ENCODE results near the gene LARP4B.

LARP4B gene

DNA sequence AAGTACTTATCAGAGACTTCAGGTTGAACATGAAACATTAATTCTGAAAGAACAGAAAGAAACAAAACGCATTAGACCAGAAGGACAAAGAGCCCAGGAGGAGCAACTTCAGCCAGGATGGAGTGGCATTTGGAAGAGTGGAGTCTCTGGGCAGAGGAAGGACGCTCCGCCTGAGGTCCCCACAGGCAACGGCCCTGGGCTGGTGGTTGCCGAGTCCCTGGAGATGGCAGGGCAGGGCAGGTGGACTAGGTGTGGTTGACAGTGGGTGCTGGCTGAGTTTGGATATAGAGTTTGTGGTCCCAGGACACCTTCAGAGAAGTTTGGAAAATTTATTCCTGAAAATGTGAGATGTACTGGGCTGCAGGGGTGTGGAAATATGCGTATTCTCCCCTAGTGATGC, 27.4 kb upstream of the LARP4B start:
- H3K4me3 ChIP-seq (replicated peaks in 1 of 2; ENCODE audit: low read depth in 2 of 2, low read length in 2 of 2) = no peak overlapping the region
- TF ChIP-seq, protein P1, sequence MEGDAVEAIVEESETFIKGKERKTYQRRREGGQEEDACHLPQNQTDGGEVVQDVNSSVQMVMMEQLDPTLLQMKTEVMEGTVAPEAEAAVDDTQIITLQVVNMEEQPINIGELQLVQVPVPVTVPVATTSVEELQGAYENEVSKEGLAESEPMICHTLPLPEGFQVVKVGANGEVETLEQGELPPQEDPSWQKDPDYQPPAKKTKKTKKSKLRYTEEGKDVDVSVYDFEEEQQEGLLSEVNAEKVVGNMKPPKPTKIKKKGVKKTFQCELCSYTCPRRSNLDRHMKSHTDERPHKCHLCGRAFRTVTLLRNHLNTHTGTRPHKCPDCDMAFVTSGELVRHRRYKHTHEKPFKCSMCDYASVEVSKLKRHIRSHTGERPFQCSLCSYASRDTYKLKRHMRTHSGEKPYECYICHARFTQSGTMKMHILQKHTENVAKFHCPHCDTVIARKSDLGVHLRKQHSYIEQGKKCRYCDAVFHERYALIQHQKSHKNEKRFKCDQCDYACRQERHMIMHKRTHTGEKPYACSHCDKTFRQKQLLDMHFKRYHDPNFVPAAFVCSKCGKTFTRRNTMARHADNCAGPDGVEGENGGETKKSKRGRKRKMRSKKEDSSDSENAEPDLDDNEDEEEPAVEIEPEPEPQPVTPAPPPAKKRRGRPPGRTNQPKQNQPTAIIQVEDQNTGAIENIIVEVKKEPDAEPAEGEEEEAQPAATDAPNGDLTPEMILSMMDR (IDR thresholded peaks at IDR 0.05; ENCODE audit: low read depth, low read length) = no peak
- no peak for DNase-seq (ENCODE audit: low read depth in 2 of 2)

DNA sequence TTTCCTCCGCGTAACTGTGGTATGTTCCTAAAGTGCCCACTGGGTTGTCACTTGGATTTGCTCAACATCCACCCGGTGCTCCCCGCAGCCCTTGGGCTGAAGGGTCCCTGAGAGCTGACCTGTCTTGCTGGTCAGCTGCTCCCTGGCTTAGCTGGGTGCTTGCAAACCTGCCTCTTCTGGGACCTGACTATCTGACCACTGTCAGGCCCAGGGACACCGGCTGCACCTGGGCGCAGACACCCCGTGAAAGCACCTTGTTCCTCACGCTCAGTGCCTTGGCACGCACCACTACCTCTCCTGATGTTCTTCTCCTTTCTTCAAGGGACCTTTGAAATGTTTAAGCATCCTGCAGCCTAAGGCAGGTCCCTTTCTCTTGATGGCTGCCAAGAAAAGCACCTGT, 26.6 kb upstream of the LARP4B start:
- TF ChIP-seq, protein P1 (IDR thresholded peaks at IDR 0.05; ENCODE audit: low read depth, low read length) = no peak
- DNase-seq (ENCODE audit: low read depth in 2 of 2) = no peak
- no peak overlapping the region for H3K4me3 ChIP-seq (replicated peaks in 1 of 2; ENCODE audit: low read depth in 2 of 2, low read length in 2 of 2)

DNA sequence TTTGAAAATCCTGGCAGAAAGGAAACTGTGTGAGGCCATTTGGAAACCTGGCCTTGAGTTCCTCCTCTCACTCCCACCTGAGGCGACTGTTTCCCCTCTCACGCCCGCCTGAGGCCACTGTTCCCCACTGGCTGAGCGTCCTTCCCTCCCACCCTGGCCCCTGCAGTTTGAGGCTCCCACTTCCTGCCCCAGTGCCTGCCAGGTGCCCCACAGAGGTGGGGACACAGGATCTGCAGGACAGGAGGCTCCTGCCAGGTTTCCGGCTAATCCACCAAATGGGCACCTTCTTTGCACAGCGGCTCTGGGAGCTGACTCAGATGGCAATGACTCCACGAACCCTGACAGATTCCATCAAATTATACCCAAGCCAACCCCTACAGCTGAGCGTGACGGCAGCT, 24.3 kb upstream of the LARP4B start:
- H3K4me3 ChIP-seq (replicated peaks in 1 of 2; ENCODE audit: low read depth in 2 of 2, low read length in 2 of 2) = no peak overlapping the region
- DNase-seq (ENCODE audit: low read depth in 2 of 2) = no peak
- TF ChIP-seq, protein P1 (IDR thresholded peaks at IDR 0.05; ENCODE audit: low read depth, low read length) = no peak

DNA sequence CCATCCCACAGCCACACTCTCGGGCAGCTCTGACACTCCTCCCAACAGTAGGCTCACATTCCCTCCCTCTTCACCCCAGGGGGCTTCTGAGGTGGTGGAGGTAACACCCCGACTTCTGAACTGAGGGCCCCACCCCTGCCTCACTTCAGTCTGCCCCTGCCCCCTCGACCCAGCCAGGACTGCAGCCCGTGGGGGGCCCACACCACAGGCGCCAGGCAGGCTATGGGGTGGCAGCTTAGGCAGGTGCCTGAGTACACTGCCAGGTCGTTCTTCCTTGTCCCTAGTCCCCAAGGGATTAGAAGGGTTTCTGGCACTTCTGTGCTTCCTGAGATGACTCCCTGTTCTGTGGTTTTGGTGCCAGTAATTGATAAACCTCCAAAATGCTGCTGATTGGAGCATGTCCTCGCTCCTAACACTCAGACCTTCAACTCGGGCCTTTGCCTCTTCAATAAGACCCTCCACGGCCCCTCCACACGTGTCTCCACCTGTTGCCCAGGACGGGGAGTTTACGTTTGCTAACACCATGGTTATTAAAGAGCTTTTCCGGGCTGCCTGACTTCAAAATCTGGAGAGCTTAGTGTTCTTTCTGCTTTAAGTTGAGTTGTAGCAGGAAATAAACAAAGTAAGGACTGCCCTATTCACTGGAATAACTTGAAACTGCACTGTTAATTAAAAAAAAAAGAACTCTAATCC, 23.8 kb upstream of the LARP4B start:
- DNase-seq (ENCODE audit: low read depth in 2 of 2) = no peak
- H3K4me3 ChIP-seq (replicated peaks in 1 of 2; ENCODE audit: low read depth in 2 of 2, low read length in 2 of 2) = no peak overlapping the region
- TF ChIP-seq, protein P1 (IDR thresholded peaks at IDR 0.05; ENCODE audit: low read depth, low read length) = no peak

DNA sequence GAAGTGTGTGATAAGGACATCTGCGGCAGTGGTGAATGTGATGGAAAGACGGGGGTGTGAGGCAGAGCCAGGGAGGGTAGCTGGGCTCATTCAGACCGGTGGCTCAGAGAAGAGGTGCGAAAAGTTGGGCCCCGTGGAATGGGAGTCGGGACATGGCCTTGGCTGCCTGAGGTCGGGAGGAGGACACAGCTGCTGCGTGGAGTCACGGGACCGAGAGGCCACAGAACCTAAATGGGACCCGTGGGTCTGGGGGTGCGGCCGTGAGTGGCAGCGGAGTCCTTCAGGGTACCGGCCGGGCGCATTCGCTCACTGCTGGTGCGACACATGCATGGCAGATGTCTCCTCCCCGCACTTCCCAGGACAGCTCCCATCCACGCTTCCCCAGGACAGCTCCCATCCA, 22.9 kb upstream of the LARP4B start:
- TF ChIP-seq, protein P1 (IDR thresholded peaks at IDR 0.05; ENCODE audit: low read depth, low read length) = no peak

DNA sequence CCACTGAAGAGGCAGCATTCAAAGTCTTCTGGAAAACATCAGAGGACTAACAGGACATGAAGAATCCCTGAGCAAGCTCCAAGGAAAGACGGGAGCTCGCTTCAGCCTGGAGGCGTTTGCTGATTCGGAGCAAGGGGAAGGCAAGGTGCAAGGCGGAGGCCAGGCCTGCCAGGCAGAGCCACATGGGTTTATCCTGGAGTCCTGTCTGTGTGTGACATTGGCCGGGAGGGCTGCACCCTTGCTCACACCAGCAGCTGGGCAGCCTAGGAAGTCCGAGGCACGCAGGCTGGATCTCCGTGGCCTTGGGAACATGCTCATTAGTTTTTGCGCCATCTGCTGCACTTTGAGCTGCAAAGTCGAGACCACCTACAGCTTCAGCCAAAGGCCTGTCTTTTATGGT, 22.3 kb upstream of the LARP4B start:
- no peak for DNase-seq (ENCODE audit: low read depth in 2 of 2)
- H3K4me3 ChIP-seq (replicated peaks in 1 of 2; ENCODE audit: low read depth in 2 of 2, low read length in 2 of 2) = no peak overlapping the region
- TF ChIP-seq, protein P1 (IDR thresholded peaks at IDR 0.05; ENCODE audit: low read depth, low read length) = no peak

More for the DNA sequence above, 22.9 kb upstream of the LARP4B start:
- H3K4me3 ChIP-seq (replicated peaks in 1 of 2; ENCODE audit: low read depth in 2 of 2, low read length in 2 of 2) = no peak overlapping the region
- no peak for DNase-seq (ENCODE audit: low read depth in 2 of 2)

DNA sequence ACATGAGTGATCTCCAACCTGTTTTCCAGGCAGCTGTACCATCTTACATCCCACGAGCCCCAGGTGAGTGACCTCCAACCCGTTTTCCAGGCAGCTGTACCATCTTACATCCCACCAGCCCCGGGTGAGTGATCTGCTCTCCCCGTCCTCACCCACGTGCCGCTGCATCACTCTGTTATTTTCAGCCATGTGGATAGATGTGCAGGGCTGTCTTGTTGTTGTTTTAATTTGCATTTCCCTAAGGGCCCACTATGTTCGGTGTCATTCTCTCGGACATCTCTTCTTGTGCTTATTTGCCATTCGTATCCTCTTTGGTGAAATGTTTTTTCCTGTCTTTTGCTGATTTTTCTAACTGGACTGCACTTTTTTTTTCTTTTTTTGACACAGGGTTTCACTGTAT, 17.9 kb upstream of the LARP4B start:
- TF ChIP-seq, protein P1 (IDR thresholded peaks at IDR 0.05; ENCODE audit: low read depth, low read length) = no peak
- H3K4me3 ChIP-seq (replicated peaks in 1 of 2; ENCODE audit: low read depth in 2 of 2, low read length in 2 of 2) = no peak overlapping the region
- no peak for DNase-seq (ENCODE audit: low read depth in 2 of 2)

Measured in cardiac fibroblast (primary cell).